ENCODE data around the gene RBM33. TPM values are rescaled to one million over a fixed set of nuclear protein-coding genes. Genes with fewer than 3 reads are reported as not detected.
"Not testable (repeated sequence)": the region's sequence is repeated elsewhere in the genome, so short reads cannot be mapped to it uniquely, and the experiment has no call there.

Gene RBM33
- polyA plus RNA-seq, 4 donors = 26.6 to 40.3 (median 34.8) TPM

- no peak for DNase-seq (ENCODE audit: low read depth in 4 of 4, low spot score in 3 of 4)
Measured at GRCh38 chr7:155815332-155816191, 171.1 kb downstream of the RBM33 start.

- no peak for DNase-seq (ENCODE audit: low read depth in 4 of 4, low spot score in 3 of 4)
Measured at GRCh38 chr7:155816192-155816508, 171.7 kb downstream of the RBM33 start.

GRCh38 chr7:155816996-155817395 lies 172.5 kb downstream of the RBM33 start:
- no peak for DNase-seq (ENCODE audit: low read depth in 4 of 4, low spot score in 3 of 4)

- not testable (repeated sequence) for DNase-seq (ENCODE audit: low read depth in 4 of 4, low spot score in 3 of 4)
Measured at GRCh38 chr7:155817515-155817914, 173.1 kb downstream of the RBM33 start.

GRCh38 chr7:155818154-155818819 lies 173.8 kb downstream of the RBM33 start:
- DNase-seq (ENCODE audit: low read depth in 4 of 4, low spot score in 3 of 4) = no peak

GRCh38 chr7:155818820-155819168 lies 174.3 kb downstream of the RBM33 start:
- no peak for DNase-seq (ENCODE audit: low read depth in 4 of 4, low spot score in 3 of 4)

GRCh38 chr7:155819186-155819585 lies 174.7 kb downstream of the RBM33 start:
- DNase-seq (ENCODE audit: low read depth in 4 of 4, low spot score in 3 of 4) = no peak

- DNase-seq (ENCODE audit: low read depth in 4 of 4, low spot score in 3 of 4) = no peak
Measured at GRCh38 chr7:155820246-155820645, 175.8 kb downstream of the RBM33 start.

GRCh38 chr7:155820788-155821187 lies 176.3 kb downstream of the RBM33 start:
- DNase-seq (ENCODE audit: low read depth in 4 of 4, low spot score in 3 of 4) = no peak

GRCh38 chr7:155821851-155822250 lies 177.4 kb downstream of the RBM33 start:
- no peak for DNase-seq (ENCODE audit: low read depth in 4 of 4, low spot score in 3 of 4)

- no peak for DNase-seq (ENCODE audit: low read depth in 4 of 4, low spot score in 3 of 4)
Measured at GRCh38 chr7:155824227-155824886, 179.9 kb downstream of the RBM33 start.

GRCh38 chr7:155825336-155825735 lies 180.9 kb downstream of the RBM33 start:
- DNase-seq (ENCODE audit: low read depth in 4 of 4, low spot score in 3 of 4) = no peak

- DNase-seq (ENCODE audit: low read depth in 4 of 4, low spot score in 3 of 4) = no peak
Measured at GRCh38 chr7:155829796-155830470, 185.5 kb downstream of the RBM33 start.

Other genes with a start within 250 kb of the RBM33 start
- gene EN2, start 186.5 kb upstream of the RBM33 start, polyA plus RNA-seq (ENCODE audit: insufficient read length in 4 of 4) = under 1 TPM; 0.04 to 0.69 (median 0.21) TPM
- not detected for gene CNPY1, start 98.1 kb upstream of the RBM33 start, polyA plus RNA-seq (ENCODE audit: insufficient read length in 4 of 4)
- 1 to 10 TPM in 3 of 4 donors, under 1 TPM in 1; 0.22 to 4.9 (median 3.3) TPM for gene SHH, start 167.8 kb downstream of the RBM33 start, polyA plus RNA-seq (ENCODE audit: insufficient read length in 4 of 4)